Stimulated activated memory B cell treated with anti-CD40 and anti-IgM and Interleukin-4, amounts not matched to agents 10 μg/mL and 1 μg/mL and 100 μg/mL, for 72 hours (primary cell): ENCODE measurements around the gene ZMYND8.
"Not testable (repeated sequence)": the region's sequence is repeated elsewhere in the genome, so short reads cannot be mapped to it uniquely, and the experiment has no call there.

ENCODE experiments used
- ATAC-seq: fragments of 150-1000 bp; cut with Tn5 transposase; 2 replicates; pipeline ENCODE4 v1.10.0; 2021
- H3K27ac Mint-ChIP-seq: one replicate; pipeline ENCODE4 v1.8.0; 2022; ENCODE audit warnings: mild to moderate bottlenecking, mixed read lengths
- H3K27me3 Mint-ChIP-seq: one replicate; pipeline ENCODE4 v1.8.0; 2022; ENCODE audit warnings: mixed read lengths
- H3K36me3 Mint-ChIP-seq: one replicate; pipeline ENCODE4 v1.8.0; 2022; ENCODE audit warnings: mixed read lengths
- H3K4me1 Mint-ChIP-seq: one replicate; pipeline ENCODE4 v1.8.0; 2022; ENCODE audit warnings: mixed read lengths
- H3K4me3 Mint-ChIP-seq: one replicate; pipeline ENCODE4 v1.8.0; 2022; ENCODE audit warnings: mild to moderate bottlenecking, moderate library complexity, mixed read lengths
- H3K9me3 Mint-ChIP-seq: one replicate; pipeline ENCODE4 v1.8.0; 2022; ENCODE audit warnings: mixed read lengths

ZMYND8 gene

GRCh38 chr20:47284373-47284772 lies 72.1 kb downstream of the ZMYND8 start:
- no peaks in the 10 kb centered on the region for H3K4me1 Mint-ChIP-seq
- ATAC-seq = no peak
- no peak overlapping the region for H3K4me3 Mint-ChIP-seq
- no peaks in the 10 kb centered on the region for H3K27me3 Mint-ChIP-seq
- H3K36me3 Mint-ChIP-seq = peaks cover 58% of the 10 kb centered on the region
- H3K9me3 Mint-ChIP-seq = no peaks in the 10 kb centered on the region
- no peak overlapping the region for H3K27ac Mint-ChIP-seq

- Mint-ChIP-seq H3K27ac (peak overlapping the region; percentile 49), H3K4me3 (no peak overlapping the region), H3K9me3 (no peaks in the 10 kb centered on the region), H3K4me1 (no peaks in the 10 kb centered on the region), H3K36me3 (peaks cover 62% of the 10 kb centered on the region), H3K27me3 (no peaks in the 10 kb centered on the region)
- ATAC-seq = no peak
Observed at GRCh38 chr20:47283411-47283810, 73.1 kb downstream of the ZMYND8 start.

- H3K9me3 Mint-ChIP-seq = no peaks in the 10 kb centered on the region
- no peaks in the 10 kb centered on the region for H3K4me1 Mint-ChIP-seq
- H3K27ac Mint-ChIP-seq = no peak overlapping the region
- H3K36me3 Mint-ChIP-seq = peaks cover 66% of the 10 kb centered on the region
- ATAC-seq = no peak
- H3K4me3 Mint-ChIP-seq = no peak overlapping the region
- H3K27me3 Mint-ChIP-seq = no peaks in the 10 kb centered on the region
Observed at GRCh38 chr20:47282864-47283263, 73.6 kb downstream of the ZMYND8 start.

DNA sequence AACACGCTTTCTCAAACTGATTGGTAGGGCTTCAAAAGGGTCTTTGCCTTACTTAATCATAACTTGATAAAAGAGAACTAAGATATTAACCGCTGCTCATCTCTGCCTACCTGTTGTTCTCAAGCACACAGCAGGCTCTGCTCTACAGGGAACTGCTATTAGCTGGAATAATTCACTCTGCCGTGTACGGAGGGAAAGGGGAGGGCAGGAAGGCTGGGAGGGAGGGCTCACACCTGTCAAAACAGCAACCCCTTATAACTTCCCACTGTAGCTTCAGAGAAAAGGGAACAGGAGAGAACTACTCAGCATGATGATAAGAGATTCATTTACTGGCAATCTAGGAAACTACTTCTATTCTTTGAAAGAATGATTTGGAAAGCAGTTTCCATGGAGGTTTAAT lies 75.1 kb downstream of the ZMYND8 start:
- H3K36me3 Mint-ChIP-seq = peaks cover 71% of the 10 kb centered on the region
- H3K27ac Mint-ChIP-seq = peak overlapping the region; percentile 38
- H3K4me1 Mint-ChIP-seq = peaks cover 7% of the 10 kb centered on the region
- ATAC-seq = no peak
- no peaks in the 10 kb centered on the region for H3K27me3 Mint-ChIP-seq
- no peak overlapping the region for H3K4me3 Mint-ChIP-seq
- no peaks in the 10 kb centered on the region for H3K9me3 Mint-ChIP-seq

GRCh38 chr20:47280668-47281067 lies 75.8 kb downstream of the ZMYND8 start:
- Mint-ChIP-seq H3K36me3 (peaks cover 76% of the 10 kb centered on the region), H3K27me3 (no peaks in the 10 kb centered on the region), H3K9me3 (no peaks in the 10 kb centered on the region), H3K4me3 (no peak overlapping the region), H3K4me1 (peaks cover 14% of the 10 kb centered on the region), H3K27ac (peak overlapping the region; percentile 38)
- ATAC-seq = no peak

- peak overlapping the region; percentile 38 for H3K27ac Mint-ChIP-seq
Observed at GRCh38 chr20:47280228-47280627, 76.3 kb downstream of the ZMYND8 start.

GRCh38 chr20:47278907-47279348 lies 77.6 kb downstream of the ZMYND8 start:
- Mint-ChIP-seq H3K36me3 (peaks cover 77% of the 10 kb centered on the region), H3K27me3 (no peaks in the 10 kb centered on the region), H3K4me1 (peaks cover 31% of the 10 kb centered on the region), H3K4me3 (no peak overlapping the region), H3K27ac (peak overlapping the region; percentile 53), H3K9me3 (no peaks in the 10 kb centered on the region)
- ATAC-seq = no peak

More at GRCh38 chr20:47280228-47280627, 76.3 kb downstream of the ZMYND8 start:
- Mint-ChIP-seq H3K4me1 (peaks cover 18% of the 10 kb centered on the region), H3K36me3 (peaks cover 79% of the 10 kb centered on the region), H3K27me3 (no peaks in the 10 kb centered on the region), H3K9me3 (no peaks in the 10 kb centered on the region), H3K4me3 (no peak overlapping the region)
- no peak for ATAC-seq

GRCh38 chr20:47277535-47277872 lies 79.0 kb downstream of the ZMYND8 start:
- H3K9me3 Mint-ChIP-seq, H3K4me3 Mint-ChIP-seq, H3K27me3 Mint-ChIP-seq, ATAC-seq: not testable (repeated sequence)
- Mint-ChIP-seq H3K27ac (peak overlapping the region; percentile 53), H3K36me3 (peaks cover 77% of the 10 kb centered on the region), H3K4me1 (peaks cover 45% of the 10 kb centered on the region)

GRCh38 chr20:47276851-47277534 lies 79.5 kb downstream of the ZMYND8 start:
- Mint-ChIP-seq H3K4me3 (no peak overlapping the region), H3K9me3 (no peaks in the 10 kb centered on the region), H3K4me1 (peaks cover 50% of the 10 kb centered on the region), H3K36me3 (peaks cover 80% of the 10 kb centered on the region), H3K27ac (peak overlapping the region; percentile 86), H3K27me3 (no peaks in the 10 kb centered on the region)
- no peak for ATAC-seq

GRCh38 chr20:47276251-47276650 lies 80.2 kb downstream of the ZMYND8 start:
- H3K4me3 Mint-ChIP-seq = no peak overlapping the region
- H3K9me3 Mint-ChIP-seq = no peaks in the 10 kb centered on the region
- H3K27me3 Mint-ChIP-seq = no peaks in the 10 kb centered on the region
- peak overlapping the region; percentile 86 for H3K27ac Mint-ChIP-seq
- peaks cover 50% of the 10 kb centered on the region for H3K4me1 Mint-ChIP-seq
- H3K36me3 Mint-ChIP-seq = peaks cover 72% of the 10 kb centered on the region
- ATAC-seq = no peak

DNA sequence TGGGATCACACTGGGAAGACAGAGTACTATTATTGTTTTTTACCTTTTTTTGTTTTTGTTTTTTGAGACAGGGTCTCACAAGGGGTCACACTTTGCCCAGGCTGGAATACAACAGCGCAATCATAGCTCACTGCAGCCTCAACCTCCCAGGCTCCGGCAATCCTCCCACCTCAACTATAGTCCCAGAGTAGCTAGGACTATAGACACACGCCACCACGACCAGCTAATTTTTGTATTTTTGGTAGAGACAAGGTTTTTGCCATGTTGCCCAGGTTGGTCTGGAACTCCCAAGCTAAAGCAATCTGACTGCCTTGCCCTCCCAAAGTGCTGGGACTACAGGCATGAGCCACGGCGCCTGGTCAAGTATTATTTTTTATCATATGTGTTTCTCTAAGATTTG lies 81.0 kb downstream of the ZMYND8 start:
- Mint-ChIP-seq H3K9me3 (no peaks in the 10 kb centered on the region), H3K4me3 (no peak overlapping the region), H3K36me3 (peaks cover 65% of the 10 kb centered on the region), H3K4me1 (peaks cover 50% of the 10 kb centered on the region), H3K27me3 (no peaks in the 10 kb centered on the region), H3K27ac (peak overlapping the region; percentile 86)
- no peak for ATAC-seq

DNA sequence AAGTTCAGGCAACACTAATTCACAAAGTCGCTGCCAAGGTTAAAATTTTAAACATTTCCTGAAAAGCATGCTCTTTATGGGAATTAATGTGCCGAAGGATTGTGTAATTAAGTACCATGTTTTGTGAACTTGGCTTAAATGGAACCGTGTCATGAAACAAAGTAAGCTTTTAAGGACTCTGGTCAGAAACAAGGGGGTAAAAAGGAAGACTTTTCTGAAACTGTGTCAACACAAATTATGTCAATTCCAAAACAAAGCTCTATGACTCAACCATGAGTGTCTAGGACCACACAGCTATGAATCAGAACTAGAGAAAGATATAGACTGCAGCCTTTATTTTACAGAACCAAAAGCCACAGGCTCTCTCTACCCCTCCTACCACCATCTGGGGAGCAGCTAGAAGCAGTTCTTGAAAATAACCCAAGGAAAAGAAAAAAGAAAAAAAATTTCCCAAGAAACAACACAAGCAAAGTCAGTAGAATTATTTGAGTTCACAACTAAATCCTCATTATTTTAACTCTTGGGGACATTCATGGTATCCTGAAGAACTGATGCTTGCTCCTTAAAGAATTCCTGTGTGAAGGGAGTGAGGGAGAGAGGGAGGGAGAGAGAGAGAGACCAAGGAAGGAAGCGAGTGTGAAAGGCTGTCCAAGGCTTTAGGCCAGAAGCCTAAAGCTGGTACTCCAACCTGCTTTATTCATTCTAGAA lies 81.9 kb downstream of the ZMYND8 start:
- Mint-ChIP-seq H3K4me3 (peak overlapping the region; percentile 57), H3K27ac (peak overlapping the region; percentile 86), H3K9me3 (no peaks in the 10 kb centered on the region), H3K27me3 (no peaks in the 10 kb centered on the region), H3K4me1 (peaks cover 50% of the 10 kb centered on the region), H3K36me3 (peaks cover 60% of the 10 kb centered on the region)
- peak; percentile 98 for ATAC-seq

DNA sequence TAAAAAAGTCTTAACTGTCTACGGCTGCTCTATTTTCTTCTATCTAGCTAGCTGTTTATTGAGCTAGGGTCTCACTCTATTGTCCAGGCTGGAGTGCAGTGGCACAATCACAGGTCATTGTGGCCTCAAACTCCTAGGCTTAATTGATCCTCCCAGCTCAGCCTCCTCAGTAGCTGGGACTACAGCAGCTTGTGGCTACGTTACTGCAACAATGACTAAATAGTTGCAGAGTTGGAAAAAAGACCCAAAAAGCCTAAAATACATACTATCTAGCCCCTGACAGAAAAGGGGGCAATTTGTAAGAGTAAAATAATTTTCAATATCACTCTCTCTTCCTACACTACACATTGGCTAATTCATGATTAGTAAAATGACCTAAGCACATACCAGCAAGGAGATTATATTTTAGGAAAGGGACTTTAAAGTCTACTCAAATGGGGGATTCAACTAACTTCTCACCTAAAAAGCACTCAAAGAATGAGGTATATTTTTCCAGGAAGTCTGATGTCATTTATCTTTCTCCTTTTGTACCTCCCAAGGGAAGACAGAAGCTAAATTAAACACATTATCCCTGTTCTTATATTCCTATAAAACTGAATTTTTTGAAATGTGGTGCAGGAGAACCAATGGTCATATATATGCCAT lies 82.8 kb downstream of the ZMYND8 start:
- Mint-ChIP-seq H3K9me3 (no peaks in the 10 kb centered on the region), H3K27me3 (no peaks in the 10 kb centered on the region), H3K4me3 (peak overlapping the region; percentile 5), H3K4me1 (peaks cover 52% of the 10 kb centered on the region), H3K36me3 (peaks cover 57% of the 10 kb centered on the region), H3K27ac (peak overlapping the region; percentile 86)
- no peak for ATAC-seq

- Mint-ChIP-seq H3K4me3 (peak overlapping the region; percentile 31), H3K27me3 (no peaks in the 10 kb centered on the region), H3K4me1 (peaks cover 56% of the 10 kb centered on the region), H3K27ac (peak overlapping the region; percentile 86), H3K36me3 (peaks cover 55% of the 10 kb centered on the region), H3K9me3 (no peaks in the 10 kb centered on the region)
- peak; percentile 62 for ATAC-seq
Observed at GRCh38 chr20:47272893-47273590, 83.5 kb downstream of the ZMYND8 start.

GRCh38 chr20:47271046-47271615 lies 85.4 kb downstream of the ZMYND8 start:
- no peak for ATAC-seq
- Mint-ChIP-seq H3K9me3 (no peaks in the 10 kb centered on the region), H3K27ac (no peak overlapping the region), H3K4me1 (peaks cover 65% of the 10 kb centered on the region), H3K4me3 (no peak overlapping the region), H3K36me3 (peaks cover 58% of the 10 kb centered on the region), H3K27me3 (no peaks in the 10 kb centered on the region)
